Measurements from ENCODE around the gene TIAM2.
"Not testable (repeated sequence)": the region's sequence is repeated elsewhere in the genome, so short reads cannot be mapped to it uniquely, and the experiment has no call there.

TIAM2 gene

DNA sequence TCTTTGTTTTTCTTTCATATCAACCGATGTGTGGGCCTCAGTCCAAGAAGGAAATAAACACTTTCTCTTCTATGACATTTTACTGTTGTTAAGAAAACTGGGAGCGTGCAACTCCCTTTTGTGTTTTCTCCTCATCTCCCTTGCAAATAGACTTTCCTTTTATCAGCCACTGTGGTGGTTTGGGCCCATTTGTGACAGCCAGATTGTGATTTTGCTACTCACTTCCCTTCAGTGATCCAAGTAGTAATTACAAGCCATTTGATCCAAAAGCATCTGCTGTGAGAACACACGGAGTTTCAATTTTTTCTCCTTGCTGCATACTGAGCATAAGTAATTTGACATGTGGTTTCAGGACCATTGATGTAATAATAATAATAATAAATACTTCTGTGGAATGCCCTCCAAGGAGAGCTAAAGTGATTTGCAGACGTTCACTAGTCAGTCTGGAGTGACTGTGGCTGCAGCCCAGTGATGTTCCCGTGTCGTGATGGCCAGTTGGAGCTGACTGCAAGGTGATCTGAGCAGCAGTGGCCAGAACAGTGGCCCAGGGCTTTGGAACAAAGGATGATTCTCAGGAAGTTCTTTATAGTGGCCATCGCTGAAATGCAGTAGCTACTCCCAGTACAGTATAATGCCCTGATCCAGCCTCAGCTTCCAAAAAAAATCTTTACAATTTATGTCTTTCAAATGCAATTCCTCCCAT is 176.8 kb downstream of the TIAM2 start:
- Mint-ChIP-seq H3K27me3 (no peaks in the 10 kb centered on the region), H3K4me1 (ENCODE audit: low read depth) (peaks cover 59% of the 10 kb centered on the region), H3K9me3 (no peaks in the 10 kb centered on the region), H3K27ac (peak overlapping the region; percentile 94), H3K36me3 (ENCODE audit: low read depth) (peaks cover 26% of the 10 kb centered on the region), H3K4me3 (peak overlapping the region; percentile 46)
- DNase-seq, result no peak

DNA sequence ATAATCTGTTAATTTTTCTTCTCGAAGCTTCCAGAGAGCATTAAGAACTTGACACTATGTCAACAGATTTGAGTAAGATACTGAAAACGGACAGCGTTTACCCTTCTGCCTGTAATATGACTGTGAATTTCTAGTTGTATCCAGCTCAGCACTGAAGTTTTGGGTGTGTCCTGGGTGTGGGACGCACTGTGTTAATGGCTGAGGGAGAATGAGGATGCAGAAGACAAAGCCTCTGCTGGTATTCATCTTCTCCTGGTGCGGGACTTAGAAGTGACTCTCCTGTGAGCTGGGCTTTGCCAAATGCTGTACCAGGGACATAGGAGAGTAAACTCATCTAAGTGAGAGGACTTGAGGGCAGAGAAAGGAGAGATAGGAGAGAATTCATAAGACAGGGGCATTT is 178.4 kb downstream of the TIAM2 start:
- H3K36me3 Mint-ChIP-seq (ENCODE audit: low read depth), result peaks cover 24% of the 10 kb centered on the region
- H3K27me3 Mint-ChIP-seq, result no peaks in the 10 kb centered on the region
- no peak overlapping the region for H3K27ac Mint-ChIP-seq
- peaks cover 59% of the 10 kb centered on the region for H3K4me1 Mint-ChIP-seq (ENCODE audit: low read depth)
- H3K9me3 Mint-ChIP-seq, result no peaks in the 10 kb centered on the region
- H3K4me3 Mint-ChIP-seq, result no peak overlapping the region
- DNase-seq, result no peak

DNA sequence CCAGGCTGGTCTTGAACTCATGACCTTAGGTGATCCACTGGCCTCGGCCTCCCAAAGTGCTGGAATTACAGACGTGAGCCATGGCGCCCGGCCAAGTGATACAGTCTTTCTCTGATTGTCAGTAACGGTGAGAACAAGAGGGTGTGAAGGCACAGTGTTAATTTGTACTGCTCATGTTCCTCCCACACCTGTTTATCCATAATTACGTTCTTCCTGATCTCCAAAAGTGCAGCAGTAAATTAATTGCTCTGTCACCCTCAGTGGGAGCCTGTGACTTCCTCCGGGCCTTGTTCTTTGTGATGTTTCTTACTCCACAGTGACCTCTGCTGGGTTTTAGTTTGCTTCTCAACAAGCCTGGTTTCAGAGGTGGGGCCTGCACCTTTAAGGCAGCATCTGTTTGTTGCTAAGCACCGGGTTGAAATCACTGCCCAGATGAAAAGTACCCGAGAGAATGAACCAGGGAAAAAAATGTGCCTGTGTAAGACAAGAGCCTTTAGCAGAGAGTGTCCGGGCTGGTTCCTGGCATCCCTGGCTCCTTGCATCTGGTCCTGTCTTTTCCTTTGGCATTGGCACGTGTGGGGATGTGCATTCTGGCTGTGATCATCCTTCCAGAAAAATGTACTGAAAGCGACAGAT is 179.6 kb downstream of the TIAM2 start:
- peak; percentile 57 for DNase-seq
- Mint-ChIP-seq H3K27me3 (no peaks in the 10 kb centered on the region), H3K27ac (peak overlapping the region; percentile 8), H3K4me3 (no peak overlapping the region), H3K4me1 (ENCODE audit: low read depth) (peaks cover 52% of the 10 kb centered on the region), H3K36me3 (ENCODE audit: low read depth) (peaks cover 21% of the 10 kb centered on the region), H3K9me3 (no peaks in the 10 kb centered on the region)

DNA sequence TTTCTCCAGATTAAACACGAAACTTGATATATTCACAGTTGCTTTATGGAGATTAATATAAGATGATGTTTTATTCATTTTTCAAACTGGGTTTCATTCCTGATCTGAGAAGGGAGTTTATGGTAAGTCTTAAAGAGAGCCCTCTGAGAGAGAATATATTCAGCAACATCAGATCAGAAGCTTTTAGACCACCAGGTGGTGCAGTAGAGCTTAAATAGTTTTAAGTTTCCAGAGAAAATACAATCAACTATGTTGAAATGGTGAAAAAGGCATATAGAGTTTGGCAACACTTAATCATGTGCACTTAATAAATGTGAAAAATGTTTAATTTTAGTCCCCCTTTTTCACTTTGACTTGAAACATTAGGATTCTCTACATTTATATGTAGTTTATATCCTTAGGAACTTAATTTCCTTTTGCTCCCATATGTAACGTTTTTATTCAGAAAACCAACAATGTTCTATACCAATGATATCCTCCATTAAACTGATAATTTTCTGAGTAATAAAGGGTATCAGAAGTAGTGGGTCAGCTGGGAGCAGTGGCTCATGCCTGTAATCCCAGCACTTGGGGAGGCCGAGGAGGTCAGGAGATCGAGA is 182.3 kb downstream of the TIAM2 start:
- no peak for DNase-seq
- Mint-ChIP-seq H3K9me3 (no peaks in the 10 kb centered on the region), H3K27ac (no peak overlapping the region), H3K4me3 (no peak overlapping the region), H3K36me3 (ENCODE audit: low read depth) (peaks cover 16% of the 10 kb centered on the region), H3K4me1 (ENCODE audit: low read depth) (peaks cover 32% of the 10 kb centered on the region), H3K27me3 (no peaks in the 10 kb centered on the region)

DNA sequence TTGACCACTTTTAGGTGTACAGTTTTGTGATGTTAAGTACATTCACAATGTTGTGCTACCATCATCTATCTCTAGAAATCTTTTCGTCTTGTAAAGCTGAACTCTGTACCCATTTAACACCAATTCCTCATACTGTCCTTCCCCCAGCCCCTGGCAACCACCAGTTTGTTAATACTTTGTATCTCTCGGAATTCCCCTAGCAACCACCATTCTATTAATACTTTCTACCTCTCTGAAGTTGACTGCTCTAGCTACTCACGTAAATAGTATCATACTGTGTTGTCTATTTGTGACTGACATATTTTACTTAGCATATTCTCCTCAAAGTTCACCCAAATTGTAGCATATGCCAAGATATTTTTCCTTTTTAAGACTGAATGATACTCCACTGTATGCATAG is 186.4 kb downstream of the TIAM2 start:
- H3K27ac Mint-ChIP-seq, result no peak overlapping the region
- DNase-seq, result no peak
- H3K36me3 Mint-ChIP-seq (ENCODE audit: low read depth), result peaks cover 22% of the 10 kb centered on the region
- no peaks in the 10 kb centered on the region for H3K9me3 Mint-ChIP-seq
- H3K4me3 Mint-ChIP-seq, result no peak overlapping the region
- peaks cover 28% of the 10 kb centered on the region for H3K4me1 Mint-ChIP-seq (ENCODE audit: low read depth)
- H3K27me3 Mint-ChIP-seq, result no peaks in the 10 kb centered on the region

DNA sequence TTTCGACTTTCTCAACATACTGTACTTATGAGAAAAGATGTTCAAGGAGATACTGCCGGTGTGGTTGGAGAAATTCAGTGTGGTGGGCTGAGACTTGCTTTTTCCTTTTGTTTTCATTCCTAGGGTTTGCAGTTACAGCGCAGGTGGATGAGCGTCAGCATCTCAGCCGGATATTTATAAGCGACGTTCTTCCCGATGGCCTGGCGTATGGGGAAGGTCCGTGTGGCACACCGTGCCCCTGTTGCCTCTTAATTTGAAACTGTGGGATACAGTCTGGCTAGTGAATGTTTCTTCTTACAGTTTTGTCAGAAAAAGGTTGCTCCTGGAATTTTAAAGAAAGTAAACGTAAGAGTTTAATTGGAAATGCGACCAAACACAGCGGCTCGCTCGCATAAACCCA is 187.0 kb downstream of the TIAM2 start:
- Mint-ChIP-seq H3K4me3 (no peak overlapping the region), H3K27ac (no peak overlapping the region), H3K9me3 (no peaks in the 10 kb centered on the region), H3K4me1 (ENCODE audit: low read depth) (peaks cover 30% of the 10 kb centered on the region), H3K36me3 (ENCODE audit: low read depth) (peaks cover 22% of the 10 kb centered on the region), H3K27me3 (no peaks in the 10 kb centered on the region)
- DNase-seq, result no peak

DNA sequence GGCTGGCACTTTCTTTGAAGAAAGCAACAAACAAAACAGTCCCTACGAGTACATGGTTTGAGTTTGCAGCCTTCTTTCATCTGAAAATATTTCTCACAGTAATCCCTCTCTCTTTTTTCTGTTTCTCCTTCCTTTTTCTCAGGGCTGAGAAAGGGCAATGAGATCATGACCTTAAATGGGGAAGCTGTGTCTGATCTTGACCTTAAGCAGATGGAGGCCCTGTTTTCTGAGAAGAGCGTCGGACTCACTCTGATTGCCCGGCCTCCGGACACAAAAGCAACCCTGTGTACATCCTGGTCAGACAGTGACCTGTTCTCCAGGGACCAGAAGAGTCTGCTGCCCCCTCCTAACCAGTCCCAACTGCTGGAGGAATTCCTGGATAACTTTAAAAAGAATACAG is 188.0 kb downstream of the TIAM2 start:
- no peaks in the 10 kb centered on the region for H3K9me3 Mint-ChIP-seq
- no peak overlapping the region for H3K27ac Mint-ChIP-seq
- DNase-seq, result no peak
- H3K4me1 Mint-ChIP-seq (ENCODE audit: low read depth), result peaks cover 39% of the 10 kb centered on the region
- no peaks in the 10 kb centered on the region for H3K27me3 Mint-ChIP-seq
- H3K4me3 Mint-ChIP-seq, result no peak overlapping the region
- peaks cover 22% of the 10 kb centered on the region for H3K36me3 Mint-ChIP-seq (ENCODE audit: low read depth)

DNA sequence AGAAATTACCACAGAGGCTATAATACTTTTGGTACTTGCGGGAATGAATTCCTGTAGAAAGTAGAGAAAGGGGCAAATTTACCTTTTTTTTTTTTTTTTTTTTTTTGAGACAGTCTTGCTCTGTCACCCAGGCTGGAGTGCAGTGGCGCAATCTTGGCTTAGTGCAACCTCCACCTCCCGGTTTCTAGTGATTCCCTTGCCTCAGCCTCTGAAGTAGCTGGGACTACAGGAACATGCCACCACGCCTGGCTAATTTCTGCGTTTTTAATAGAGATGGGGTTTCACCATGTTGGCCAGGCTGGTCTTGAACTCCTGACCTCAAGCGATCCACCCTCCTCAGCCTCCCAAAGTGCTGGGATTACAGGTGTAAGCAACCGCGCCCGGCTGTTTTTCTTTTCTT is 189.9 kb downstream of the TIAM2 start:
- Mint-ChIP-seq H3K36me3 (ENCODE audit: low read depth) (peaks cover 20% of the 10 kb centered on the region), H3K27ac (peak overlapping the region; percentile 37), H3K4me1 (ENCODE audit: low read depth) (peaks cover 58% of the 10 kb centered on the region)
- H3K4me3 Mint-ChIP-seq, H3K27me3 Mint-ChIP-seq, H3K9me3 Mint-ChIP-seq, DNase-seq: not testable (repeated sequence)

DNA sequence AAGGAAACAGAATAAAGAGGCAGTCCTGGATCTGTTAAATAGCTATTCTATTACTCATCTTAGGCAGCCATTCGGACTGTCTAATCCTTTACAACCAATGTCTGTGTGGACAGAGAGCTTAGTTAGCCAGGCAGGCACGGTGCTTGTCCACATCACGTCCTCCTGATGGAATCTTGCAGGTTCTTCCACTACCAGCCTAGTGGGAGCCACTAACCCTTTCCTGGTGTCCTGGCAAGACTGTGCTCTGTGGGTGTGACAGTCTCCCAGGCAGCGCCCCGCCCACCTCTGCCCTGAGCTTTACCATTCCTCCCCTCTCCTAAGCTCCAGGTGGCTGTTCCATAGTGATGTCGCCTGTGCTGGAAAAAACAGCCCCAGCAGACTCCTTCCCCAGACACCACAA is 190.4 kb downstream of the TIAM2 start:
- DNase-seq, result peak; percentile 66
- Mint-ChIP-seq H3K9me3 (no peaks in the 10 kb centered on the region), H3K27ac (peak overlapping the region; percentile 99), H3K27me3 (no peaks in the 10 kb centered on the region), H3K4me3 (peak overlapping the region; percentile 69), H3K36me3 (ENCODE audit: low read depth) (peaks cover 20% of the 10 kb centered on the region), H3K4me1 (ENCODE audit: low read depth) (peaks cover 63% of the 10 kb centered on the region)

DNA sequence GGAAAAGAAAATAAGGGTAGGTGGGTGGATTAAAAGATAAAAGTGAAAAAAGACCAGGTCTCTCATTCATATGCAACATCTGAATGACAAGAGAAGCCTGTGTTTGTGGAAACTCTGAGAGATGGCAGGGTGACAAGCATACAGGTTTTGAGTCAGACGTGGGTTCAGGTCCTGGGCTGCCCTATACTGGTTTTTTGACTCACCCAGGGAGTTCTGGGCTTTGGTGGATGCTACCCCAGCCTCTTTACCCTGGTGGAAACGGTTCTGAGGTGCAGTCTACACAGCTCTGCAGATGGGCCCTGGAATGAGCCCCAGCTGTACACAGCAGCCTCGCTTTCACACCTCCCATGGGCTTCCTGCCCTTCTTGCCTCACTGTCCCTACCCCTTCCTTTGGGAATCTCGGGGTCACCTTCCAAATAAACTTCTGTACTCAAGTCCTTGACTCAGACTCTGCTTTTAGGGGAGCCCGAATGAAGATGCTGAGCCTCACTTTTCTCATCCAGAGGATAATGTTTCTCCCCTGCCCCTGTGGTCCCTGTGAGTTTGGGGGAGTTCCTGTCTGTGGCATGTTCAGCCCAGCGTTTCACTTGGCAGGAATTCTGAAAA is 191.0 kb downstream of the TIAM2 start:
- Mint-ChIP-seq H3K4me1 (ENCODE audit: low read depth) (peaks cover 62% of the 10 kb centered on the region), H3K36me3 (ENCODE audit: low read depth) (peaks cover 15% of the 10 kb centered on the region), H3K9me3 (no peaks in the 10 kb centered on the region), H3K27ac (peak overlapping the region; percentile 99), H3K27me3 (no peaks in the 10 kb centered on the region), H3K4me3 (peak overlapping the region; percentile 69)
- peak; percentile 66 for DNase-seq

DNA sequence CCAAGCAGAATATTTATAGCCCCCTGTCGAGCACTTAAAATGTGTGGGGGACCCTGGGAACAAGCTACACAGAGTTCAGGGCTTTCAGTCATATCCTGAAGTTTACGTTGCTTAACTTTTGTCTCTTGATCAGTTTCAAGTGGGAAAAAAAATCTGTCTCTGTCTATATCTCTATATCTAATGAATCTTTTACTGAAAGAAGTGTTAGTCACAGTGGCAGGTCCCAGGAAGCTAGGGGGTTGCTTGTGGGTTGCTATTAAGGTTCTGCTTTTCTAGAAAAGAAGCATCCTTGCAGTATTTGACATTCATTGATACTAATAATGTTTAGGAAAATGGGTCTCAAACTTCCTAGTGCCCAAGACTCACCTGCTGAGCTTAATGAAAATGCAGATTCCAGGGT is 192.0 kb downstream of the TIAM2 start:
- Mint-ChIP-seq H3K4me1 (ENCODE audit: low read depth) (peaks cover 56% of the 10 kb centered on the region), H3K4me3 (no peak overlapping the region)
- no peak for DNase-seq

DNA sequence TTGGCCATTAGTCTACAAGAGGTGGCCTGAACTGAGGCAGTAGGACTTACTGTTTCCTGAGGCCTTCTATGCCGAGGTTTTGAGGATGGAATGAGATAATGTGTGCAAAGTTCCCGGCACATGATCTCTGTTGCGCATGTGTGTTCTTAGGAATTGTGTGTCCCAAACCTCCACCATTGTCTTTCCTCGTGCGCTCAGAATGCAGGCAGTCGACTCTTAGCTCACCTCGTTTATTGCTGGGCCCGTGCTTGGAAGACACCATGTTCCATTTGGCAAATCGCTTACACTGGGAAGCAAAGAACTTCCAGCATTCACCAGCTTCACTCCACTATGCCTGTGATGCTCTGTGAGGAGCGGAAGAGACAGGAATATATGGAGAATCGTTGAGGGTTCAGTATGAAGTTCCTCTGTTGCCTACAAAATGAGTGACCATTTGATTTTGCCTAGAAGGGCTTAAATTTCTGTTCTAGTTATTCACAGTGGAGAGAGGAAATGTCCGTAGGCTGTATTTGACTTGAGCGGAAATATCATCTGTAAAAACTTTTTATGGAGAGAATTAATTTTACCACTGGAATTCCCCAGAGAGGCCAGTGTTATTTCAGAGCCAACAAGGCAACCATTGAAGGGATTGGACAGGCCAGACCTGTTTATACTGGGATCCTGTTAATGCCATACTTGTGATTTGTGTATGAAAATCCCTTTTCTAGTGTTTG is 193.0 kb downstream of the TIAM2 start:
- Mint-ChIP-seq H3K9me3 (no peaks in the 10 kb centered on the region), H3K36me3 (ENCODE audit: low read depth) (peaks cover 14% of the 10 kb centered on the region), H3K4me3 (peak overlapping the region; percentile 8), H3K27me3 (peaks cover 3% of the 10 kb centered on the region), H3K4me1 (ENCODE audit: low read depth) (peaks cover 54% of the 10 kb centered on the region), H3K27ac (peak overlapping the region; percentile 37)
- DNase-seq, result no peak

More for the DNA sequence above, 192.0 kb downstream of the TIAM2 start:
- Mint-ChIP-seq H3K36me3 (ENCODE audit: low read depth) (peaks cover 17% of the 10 kb centered on the region), H3K27me3 (peaks cover 3% of the 10 kb centered on the region), H3K9me3 (no peaks in the 10 kb centered on the region), H3K27ac (peak overlapping the region; percentile 47)

DNA sequence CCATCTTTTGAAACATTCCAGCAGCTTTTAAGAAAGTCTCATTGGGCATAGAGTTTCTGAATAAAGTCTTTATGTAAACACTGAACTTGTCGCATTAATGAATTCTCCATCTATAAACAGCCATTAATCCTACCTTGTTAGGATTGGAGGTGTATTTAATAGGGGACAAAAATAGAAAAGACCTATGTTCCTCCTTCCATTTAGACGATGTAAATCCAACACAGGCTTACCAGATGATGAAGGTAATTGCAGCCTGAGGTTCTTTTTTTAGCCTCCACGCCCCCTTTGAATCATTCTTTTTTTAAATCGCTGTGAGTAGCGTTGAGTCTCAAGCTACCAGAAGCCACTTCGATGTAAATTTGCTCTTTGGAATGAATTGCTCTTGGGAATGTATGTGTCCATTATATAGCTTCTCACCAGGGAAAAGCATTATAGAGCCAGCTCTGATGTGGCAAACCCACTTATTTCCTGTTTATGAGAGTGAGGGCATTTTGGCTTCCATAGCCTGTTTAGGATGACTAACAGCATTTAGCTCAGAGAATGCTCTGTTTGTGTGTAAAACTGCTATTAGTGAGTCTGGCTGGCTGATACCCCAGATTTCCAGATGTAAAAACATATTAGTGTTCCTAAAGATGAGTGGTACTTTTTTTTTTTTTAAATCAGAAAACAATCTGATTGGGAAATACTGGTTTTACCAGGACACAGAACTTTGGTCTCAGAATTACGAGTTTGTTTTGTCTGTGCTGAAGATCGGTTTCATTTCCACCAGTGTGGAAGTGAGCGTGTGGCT is 193.8 kb downstream of the TIAM2 start:
- H3K4me3 Mint-ChIP-seq, result no peak overlapping the region
- peaks cover 14% of the 10 kb centered on the region for H3K36me3 Mint-ChIP-seq (ENCODE audit: low read depth)
- peaks cover 51% of the 10 kb centered on the region for H3K4me1 Mint-ChIP-seq (ENCODE audit: low read depth)
- H3K27me3 Mint-ChIP-seq, result peaks cover 3% of the 10 kb centered on the region
- no peak for DNase-seq
- H3K27ac Mint-ChIP-seq, result peak overlapping the region; percentile 66
- no peaks in the 10 kb centered on the region for H3K9me3 Mint-ChIP-seq

DNA sequence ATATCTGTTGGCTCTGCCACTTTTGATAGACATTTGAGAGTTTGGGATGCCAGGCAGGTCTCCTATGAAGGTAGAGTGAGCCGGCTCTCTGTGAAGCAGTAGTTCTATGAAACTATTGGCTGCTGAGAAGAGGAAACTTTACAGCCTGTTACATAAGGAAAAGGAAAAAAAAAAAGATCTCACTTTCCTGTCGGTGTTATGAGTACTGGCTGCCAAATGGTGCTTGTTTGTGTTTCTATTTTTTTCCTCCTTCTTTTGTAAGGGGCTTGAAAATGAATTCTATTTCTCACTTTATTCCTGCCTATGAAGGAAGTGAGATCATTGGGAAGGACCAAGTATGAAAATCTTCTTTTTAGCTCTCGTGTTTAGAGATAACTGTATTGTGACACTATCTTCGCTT is 195.6 kb downstream of the TIAM2 start:
- Mint-ChIP-seq H3K27ac (no peak overlapping the region), H3K4me3 (no peak overlapping the region)
- DNase-seq, result no peak

More for the DNA sequence above, 195.6 kb downstream of the TIAM2 start:
- Mint-ChIP-seq H3K4me1 (ENCODE audit: low read depth) (peaks cover 44% of the 10 kb centered on the region), H3K9me3 (no peaks in the 10 kb centered on the region), H3K27me3 (peaks cover 3% of the 10 kb centered on the region), H3K36me3 (ENCODE audit: low read depth) (peaks cover 8% of the 10 kb centered on the region)
